Ascending aorta (tissue), 2 donors: ENCODE measurements around the gene PRKCB. TPM values are rescaled to one million over a fixed set of nuclear protein-coding genes. Genes with fewer than 3 reads are reported as not detected.

Experiments used
- DNase-seq, 2 donors: peaks; one replicate each; pipeline ENCODE4 v3.0.0-alpha.2; 2019; ENCODE audit warnings: low spot score in 2 of 2
- H3K27ac ChIP-seq, 2 donors: fragments of 200-600 bp; sonication (generic); one replicate each; pipeline ENCODE4 v1.5.1; 2016 to 2017; ENCODE audit warnings: mild to moderate bottlenecking in 1 of 2
- H3K27me3 ChIP-seq: fragments of 200-600 bp; sonication (generic); one replicate; pipeline ENCODE4 v1.5.1; 2017
- H3K36me3 ChIP-seq, 2 donors: fragments of 200-600 bp; sonication (generic); one replicate each; pipeline ENCODE4 v1.5.1; 2016
- H3K4me1 ChIP-seq, 2 donors: fragments of 200-600 bp; sonication (generic); one replicate each; pipeline ENCODE4 v1.5.1; 2016 to 2017; ENCODE audit warnings: mild to moderate bottlenecking in 1 of 2
- H3K4me3 ChIP-seq, 2 donors: fragments of 200-600 bp; sonication (generic); one replicate each; pipeline ENCODE4 v1.5.1; 2016 to 2017; ENCODE audit warnings: mild to moderate bottlenecking in 1 of 2
- H3K9me3 ChIP-seq, 2 donors: fragments of 200-600 bp; sonication (generic); one replicate each; pipeline ENCODE4 v1.5.1; 2016
- intact Hi-C: fragments of 100-400 bp; cut with DNase I; formaldehyde crosslinking; loops from one replicate; pipeline ENCODE4 v1.15.1; 2023
- total RNA-seq: library from RNA; depleted of rRNA; stranded (reverse); fragments of >200 nt; gene quantifications from one replicate; pipeline ENCODE4 v1.1.0, GENCODE V29; 2016
- TF ChIP-seq, protein P1 (sequence below), 3 experiments: fragments of 200-600 bp in 2 of 3; fragments of 450-650 bp in 1 of 3; sonication (generic) in 2 of 3; IDR thresholded peaks; one replicate each; pipeline ENCODE4 v1.5.1; 2016 to 2019; ENCODE audit warnings: antibody characterized with exemption in 3 of 3, mild to moderate bottlenecking in 1 of 3, moderate library complexity in 1 of 3

PRKCB gene
- total RNA-seq, 1 donor from 2014 or later = 1.2 TPM

DNA sequence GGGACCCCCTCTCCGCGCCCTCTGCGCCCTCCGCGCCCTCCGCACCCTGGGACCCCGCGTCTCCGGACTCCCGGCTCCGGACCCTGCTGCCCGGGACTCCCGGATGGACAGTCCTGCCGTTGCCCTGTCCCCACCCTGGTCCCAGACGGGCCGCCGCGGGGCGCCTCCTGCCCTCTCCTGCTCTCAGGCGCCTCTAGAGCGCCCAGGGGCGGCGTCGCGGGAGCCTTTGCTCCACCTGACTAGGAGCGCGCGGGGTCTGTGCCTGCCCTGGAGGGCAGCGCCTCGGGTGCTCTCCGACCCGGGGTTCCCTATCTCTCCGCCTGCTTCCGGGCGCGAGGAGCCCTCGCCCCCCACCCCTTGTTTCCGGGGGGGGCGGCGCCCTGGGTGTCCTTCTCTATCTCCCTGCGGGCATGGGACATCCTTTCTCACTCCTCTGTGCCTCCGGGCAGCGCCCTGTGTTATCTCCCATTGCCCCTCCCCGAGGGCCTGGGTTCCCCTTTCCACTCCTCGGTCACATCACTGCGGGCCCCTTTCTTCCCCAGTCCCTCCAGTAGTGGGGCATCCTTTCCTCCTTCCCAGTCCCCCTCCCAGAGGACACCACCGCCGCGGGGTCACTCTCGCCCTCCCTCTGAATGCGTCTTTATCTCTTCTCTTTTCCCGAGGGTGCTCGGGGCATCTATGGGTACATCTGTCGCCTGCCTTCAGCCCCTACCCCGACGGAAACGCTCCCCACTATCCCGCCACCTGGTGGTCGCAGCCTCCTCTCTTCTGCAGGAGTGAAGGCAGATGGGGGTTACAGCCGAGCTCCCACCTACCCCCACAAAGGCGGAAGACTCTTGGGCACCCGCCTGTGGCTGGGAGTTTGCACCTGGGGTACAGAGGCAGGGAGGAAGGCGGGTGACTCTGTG, 875 bp downstream of the PRKCB start:
- no peak overlapping the region for H3K27ac ChIP-seq
- intact Hi-C loops = no loop called here
- H3K9me3 ChIP-seq = no peaks in the 10 kb centered on the region
- no peaks in the 10 kb centered on the region for H3K36me3 ChIP-seq
- H3K4me3 ChIP-seq = peak overlapping the region; percentile 40 to 66
- TF ChIP-seq, protein P1, sequence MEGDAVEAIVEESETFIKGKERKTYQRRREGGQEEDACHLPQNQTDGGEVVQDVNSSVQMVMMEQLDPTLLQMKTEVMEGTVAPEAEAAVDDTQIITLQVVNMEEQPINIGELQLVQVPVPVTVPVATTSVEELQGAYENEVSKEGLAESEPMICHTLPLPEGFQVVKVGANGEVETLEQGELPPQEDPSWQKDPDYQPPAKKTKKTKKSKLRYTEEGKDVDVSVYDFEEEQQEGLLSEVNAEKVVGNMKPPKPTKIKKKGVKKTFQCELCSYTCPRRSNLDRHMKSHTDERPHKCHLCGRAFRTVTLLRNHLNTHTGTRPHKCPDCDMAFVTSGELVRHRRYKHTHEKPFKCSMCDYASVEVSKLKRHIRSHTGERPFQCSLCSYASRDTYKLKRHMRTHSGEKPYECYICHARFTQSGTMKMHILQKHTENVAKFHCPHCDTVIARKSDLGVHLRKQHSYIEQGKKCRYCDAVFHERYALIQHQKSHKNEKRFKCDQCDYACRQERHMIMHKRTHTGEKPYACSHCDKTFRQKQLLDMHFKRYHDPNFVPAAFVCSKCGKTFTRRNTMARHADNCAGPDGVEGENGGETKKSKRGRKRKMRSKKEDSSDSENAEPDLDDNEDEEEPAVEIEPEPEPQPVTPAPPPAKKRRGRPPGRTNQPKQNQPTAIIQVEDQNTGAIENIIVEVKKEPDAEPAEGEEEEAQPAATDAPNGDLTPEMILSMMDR (IDR thresholded peaks at IDR 0.05) = no peak
- no peak for DNase-seq
- H3K27me3 ChIP-seq = no peaks in the 10 kb centered on the region
- H3K4me1 ChIP-seq = no peaks in the 10 kb centered on the region

DNA sequence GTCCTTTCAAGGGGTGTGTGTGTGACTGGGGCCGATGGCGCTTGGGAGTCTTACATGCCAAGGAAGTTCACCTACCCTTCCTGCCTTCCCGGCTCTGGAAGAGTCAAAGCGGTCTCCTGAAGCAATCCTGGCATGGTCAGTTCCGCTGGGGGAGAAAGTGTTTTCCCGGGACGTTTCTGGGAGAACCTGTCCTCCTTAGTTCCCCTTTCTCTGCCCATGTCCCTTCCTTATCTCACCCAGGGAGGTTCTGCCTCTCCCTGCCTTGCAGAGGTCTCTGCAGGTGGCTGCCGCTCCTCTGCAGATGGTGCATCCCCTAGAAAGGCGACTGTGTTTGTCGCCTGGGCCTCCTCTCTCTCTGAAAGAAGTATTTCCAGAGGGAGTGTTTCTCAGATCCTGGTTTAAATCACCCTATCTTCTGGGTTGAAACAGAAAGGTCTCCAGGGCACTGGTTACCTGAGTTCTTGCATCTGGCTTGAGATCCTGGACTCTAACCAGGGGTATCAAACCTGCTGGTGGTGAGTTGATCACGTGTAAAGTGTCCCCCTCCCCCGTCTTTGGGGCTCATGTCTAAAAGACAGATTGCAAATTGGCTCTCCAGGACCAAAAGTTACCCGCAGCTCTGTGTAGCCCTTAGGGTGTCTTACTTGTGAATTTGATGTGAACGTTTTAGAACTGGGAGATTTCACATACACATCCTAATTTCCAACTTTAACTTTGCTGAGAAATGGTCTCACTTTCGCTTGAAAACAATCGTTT, 1.9 kb downstream of the PRKCB start:
- intact Hi-C loops = no loop called here
- DNase-seq = no peak
- H3K27me3 ChIP-seq = no peaks in the 10 kb centered on the region
- no peaks in the 10 kb centered on the region for H3K4me1 ChIP-seq
- TF ChIP-seq, protein P1 (IDR thresholded peaks at IDR 0.05) = no peak
- H3K36me3 ChIP-seq = no peaks in the 10 kb centered on the region
- no peaks in the 10 kb centered on the region for H3K9me3 ChIP-seq
- peak overlapping the region in 1 of 2 donors; percentile 66 for H3K4me3 ChIP-seq
- H3K27ac ChIP-seq = no peak overlapping the region

DNA sequence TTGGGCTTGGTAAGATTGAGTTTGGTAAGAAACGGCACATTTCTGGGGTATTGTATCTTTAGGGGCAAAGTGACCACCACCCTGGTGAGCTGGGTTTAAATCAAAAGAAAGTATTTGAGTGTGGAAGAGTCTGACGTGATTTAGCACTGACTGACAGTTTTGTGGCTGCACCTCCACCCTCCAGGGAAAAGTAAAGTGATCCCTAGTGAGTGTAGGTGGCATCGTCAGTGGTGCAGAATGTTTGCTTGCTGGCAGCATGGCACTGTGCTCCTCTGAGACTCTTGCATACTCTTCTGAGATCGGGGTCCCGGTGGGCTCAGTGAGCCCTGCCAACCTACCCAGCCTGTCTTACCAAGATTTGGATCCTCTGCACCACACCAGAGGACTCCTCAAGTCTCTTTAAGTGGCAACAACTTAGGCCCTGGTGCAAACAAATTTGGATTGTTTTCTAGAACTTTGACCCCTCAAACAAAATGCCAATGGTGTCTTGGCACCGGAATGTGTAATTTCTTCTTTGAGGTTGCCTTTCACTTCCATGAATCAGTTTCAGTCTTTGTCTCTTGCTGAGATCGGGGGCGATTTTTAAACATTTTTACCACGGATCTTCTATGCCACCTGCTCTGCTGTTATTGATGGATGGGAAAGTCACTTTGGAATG, 2.8 kb downstream of the PRKCB start:
- no peak overlapping the region for H3K27ac ChIP-seq
- no peaks in the 10 kb centered on the region for H3K27me3 ChIP-seq
- H3K4me1 ChIP-seq = no peaks in the 10 kb centered on the region
- TF ChIP-seq, protein P1 (IDR thresholded peaks at IDR 0.05) = no peak
- H3K36me3 ChIP-seq = no peaks in the 10 kb centered on the region
- H3K9me3 ChIP-seq = no peaks in the 10 kb centered on the region
- no peak overlapping the region for H3K4me3 ChIP-seq
- intact Hi-C loops = no loop called here
- DNase-seq = no peak

DNA sequence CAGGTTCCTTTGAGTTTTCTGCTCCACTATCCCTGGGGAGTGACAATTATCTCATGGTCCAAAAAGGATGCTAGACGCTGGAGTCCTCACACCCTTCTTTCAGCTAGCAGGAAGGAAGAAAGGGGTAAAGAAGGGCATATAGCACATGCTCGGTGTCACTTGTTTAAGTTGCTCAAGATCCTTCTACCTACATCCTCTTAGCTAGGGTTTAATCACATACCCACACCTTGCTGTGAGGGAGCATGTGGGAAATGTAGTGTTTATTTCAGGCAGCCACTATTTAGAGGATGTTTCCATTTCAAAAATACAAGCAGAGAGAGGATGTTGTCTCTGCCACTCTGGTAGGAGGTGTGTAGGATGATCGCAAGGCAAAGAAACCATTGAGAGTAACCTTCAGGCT, 4.5 kb downstream of the PRKCB start:
- Histone ChIP-seq H3K9me3 (no peaks in the 10 kb centered on the region), H3K36me3 (no peaks in the 10 kb centered on the region), H3K27ac (no peak overlapping the region), H3K4me3 (no peak overlapping the region), H3K27me3 (no peaks in the 10 kb centered on the region), H3K4me1 (no peaks in the 10 kb centered on the region)
- no peak for DNase-seq
- intact Hi-C loops = no loop called here
- TF ChIP-seq, protein P1 (IDR thresholded peaks at IDR 0.05) = no peak

DNA sequence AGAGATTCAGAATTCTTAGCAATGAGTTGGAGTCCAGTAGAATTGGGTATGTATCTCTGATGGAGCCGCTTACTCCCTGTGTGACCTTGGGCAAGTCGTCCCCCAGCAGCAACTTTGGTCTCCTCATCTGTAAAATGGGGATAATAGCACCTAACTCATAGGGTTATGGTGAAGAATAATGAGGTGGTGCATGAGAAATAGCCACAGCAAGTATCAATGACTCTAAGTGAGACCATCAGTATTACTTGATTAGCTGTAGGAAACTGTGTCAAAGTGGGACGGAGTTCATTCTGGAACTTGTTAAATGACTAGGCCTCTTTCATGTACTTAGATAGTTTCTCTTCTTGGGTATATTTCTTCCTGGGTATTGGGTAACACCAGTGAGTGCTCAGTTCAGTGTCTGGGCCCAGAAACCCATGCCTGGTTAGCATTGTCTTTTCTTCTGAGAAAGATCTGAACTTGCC, 6.4 kb downstream of the PRKCB start:
- H3K9me3 ChIP-seq = no peaks in the 10 kb centered on the region
- no peaks in the 10 kb centered on the region for H3K4me1 ChIP-seq
- no peak for DNase-seq
- no peak overlapping the region for H3K27ac ChIP-seq
- no peak overlapping the region for H3K4me3 ChIP-seq
- H3K27me3 ChIP-seq = no peaks in the 10 kb centered on the region
- H3K36me3 ChIP-seq = no peaks in the 10 kb centered on the region
- TF ChIP-seq, protein P1 (IDR thresholded peaks at IDR 0.05) = no peak
- intact Hi-C loops = no loop called here
